Spleen (tissue), 7 donors: Measurements from ENCODE around the gene TUBA4B.

ENCODE experiments used
- POLR2A ChIP-seq, 3 donors: fragments of 450-650 bp; IDR thresholded peaks; one replicate each; pipeline ENCODE4 v1.5.1; 2017; ENCODE audit warnings: antibody characterized with exemption in 3 of 3, mild to moderate bottlenecking in 1 of 3
- TF ChIP-seq, protein P1 (sequence below), 11 experiments: fragments of 200-600 bp in 7 of 11; fragments of 450-650 bp in 4 of 11; sonication (generic) in 4 of 11; IDR thresholded peaks in 8 of 11; conservative IDR thresholded peaks in 3 of 11; 1 replicate in 7 of 11; 2 replicates in 4 of 11; pipeline versions ENCODE4 v1.4.0 to v1.8.0; 2016 to 2021; ENCODE audit warnings: antibody characterized with exemption in 11 of 11, inconsistent platforms in 4 of 11, mild to moderate bottlenecking in 1 of 11
- donor health status: DM: no; HTN: no; CAD: no; lungs with moderate emphysema.
- donor health status: DM: no; HTN: no; CAD: no.
- donor health status: DM: no; HTN: no; CAD: no.

DNA sequence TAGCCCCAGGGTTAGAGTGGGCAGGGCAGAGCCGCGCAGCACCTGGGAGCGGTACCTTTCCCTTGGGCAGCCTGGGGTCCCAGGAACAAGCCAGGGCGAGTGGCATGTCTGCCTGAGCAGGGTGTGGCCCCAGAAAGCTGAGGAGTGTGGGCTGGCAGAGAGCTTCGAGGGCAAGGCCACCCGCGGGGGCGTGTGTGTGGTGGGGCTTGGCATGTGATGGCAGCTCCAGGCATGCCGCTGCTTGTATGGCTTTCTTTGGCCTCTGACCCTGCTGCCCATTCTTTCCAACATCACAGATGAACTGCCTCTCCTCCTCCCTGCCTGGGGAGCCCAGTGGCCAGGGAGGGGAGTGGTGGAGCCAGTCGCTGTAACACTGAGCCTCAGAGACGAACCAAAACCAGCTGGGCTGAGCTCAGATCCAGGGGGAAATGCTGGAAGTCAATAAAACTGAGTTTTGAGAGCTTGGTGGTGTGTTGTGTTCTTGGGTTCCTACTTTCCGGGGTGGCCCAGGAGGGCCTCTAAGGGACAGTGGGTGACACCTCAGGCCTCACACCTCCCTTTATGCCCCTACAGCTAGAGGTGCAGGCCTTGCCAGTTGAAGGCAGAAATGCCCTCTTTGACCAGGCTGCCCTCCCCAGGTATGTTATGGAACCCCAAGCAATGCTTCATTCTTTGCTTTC is 33.5 kb downstream of the TUBA4B start:
- TF ChIP-seq, protein P1, sequence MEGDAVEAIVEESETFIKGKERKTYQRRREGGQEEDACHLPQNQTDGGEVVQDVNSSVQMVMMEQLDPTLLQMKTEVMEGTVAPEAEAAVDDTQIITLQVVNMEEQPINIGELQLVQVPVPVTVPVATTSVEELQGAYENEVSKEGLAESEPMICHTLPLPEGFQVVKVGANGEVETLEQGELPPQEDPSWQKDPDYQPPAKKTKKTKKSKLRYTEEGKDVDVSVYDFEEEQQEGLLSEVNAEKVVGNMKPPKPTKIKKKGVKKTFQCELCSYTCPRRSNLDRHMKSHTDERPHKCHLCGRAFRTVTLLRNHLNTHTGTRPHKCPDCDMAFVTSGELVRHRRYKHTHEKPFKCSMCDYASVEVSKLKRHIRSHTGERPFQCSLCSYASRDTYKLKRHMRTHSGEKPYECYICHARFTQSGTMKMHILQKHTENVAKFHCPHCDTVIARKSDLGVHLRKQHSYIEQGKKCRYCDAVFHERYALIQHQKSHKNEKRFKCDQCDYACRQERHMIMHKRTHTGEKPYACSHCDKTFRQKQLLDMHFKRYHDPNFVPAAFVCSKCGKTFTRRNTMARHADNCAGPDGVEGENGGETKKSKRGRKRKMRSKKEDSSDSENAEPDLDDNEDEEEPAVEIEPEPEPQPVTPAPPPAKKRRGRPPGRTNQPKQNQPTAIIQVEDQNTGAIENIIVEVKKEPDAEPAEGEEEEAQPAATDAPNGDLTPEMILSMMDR (IDR thresholded peaks at IDR 0.05 in 8 of 11, conservative IDR thresholded peaks at IDR 0.05 in 3 of 11): no peak
- no peak for TF ChIP-seq POLR2A (IDR thresholded peaks at IDR 0.05)
